SK-N-SH (cell line): Measurements from ENCODE around the gene GPNMB. TPM values are rescaled to one million over a fixed set of nuclear protein-coding genes. Genes with fewer than 3 reads are reported as not detected.
A peak's percentile ranks its signal among the peaks of the same experiment; 100 is the strongest.

Experiments used
- CTCF ChIA-PET: fragments of 300-600, 350-600 bp; formaldehyde crosslinking; extraction: SDS; loops from one replicate; lab custom pipeline; 2021; lab: Yijun Ruan, JAX
- POLR2A ChIA-PET: fragments of 350-600 bp; sonication (Branson Sonifier 250); formaldehyde crosslinking; extraction: SDS; loops from one replicate; lab custom pipeline; 2020; ENCODE audit warnings: antibody characterized with exemption, inconsistent platforms; lab: Yijun Ruan, JAX
- DNase-seq: peaks from one replicate; pipeline ENCODE4 v3.0.0; 2012
- H2AFZ ChIP-seq: fragments of 200-600 bp; sonication (generic); 2 replicates; pipeline ENCODE4 v1.8.1; 2016; ENCODE audit warnings: antibody characterized with exemption, mild to moderate bottlenecking, low read depth
- H3F3A ChIP-seq: fragments of 200-600 bp; sonication (generic); replicated peaks from 2 replicates; pipeline ENCODE3; 2016; ENCODE audit warnings: antibody characterized with exemption, mild to moderate bottlenecking; ENCODE audit not compliant: insufficient read depth
- H3K27ac ChIP-seq, 2 experiments: fragments of 200-500 bp in 1 of 2; fragments of 200-600 bp in 1 of 2; sonication (Bioruptor generic) in 1 of 2; sonication (generic), shearing (Covaris generic) in 1 of 2; 2 replicates each; pipeline versions ENCODE4 v1.5.1 to v1.6.1; 2014 to 2016; ENCODE audit warnings: low read depth in 2 of 2, inconsistent platforms in 1 of 2, low read length in 1 of 2, mild to moderate bottlenecking in 1 of 2, mixed read lengths in 1 of 2
- H3K27me3 ChIP-seq: fragments of 200-600 bp; sonication (generic), shearing (Covaris generic); 2 replicates; pipeline ENCODE4 v1.6.1; 2016; ENCODE audit warnings: mixed run types; ENCODE audit not compliant: insufficient read depth
- H3K36me3 ChIP-seq, 2 experiments: fragments of 200-500 bp in 1 of 2; fragments of 200-600 bp in 1 of 2; sonication (Bioruptor generic) in 1 of 2; sonication (generic) in 1 of 2; replicated peaks in 1 of 2; 2 replicates each; pipeline versions ENCODE3 to v1.5.1; 2014 to 2016; ENCODE audit warnings: low read length in 1 of 2, mild to moderate bottlenecking in 1 of 2; ENCODE audit not compliant: insufficient read depth in 2 of 2, control insufficient read depth in 1 of 2
- H3K4me1 ChIP-seq, 2 experiments: fragments of 200-500 bp in 1 of 2; fragments of 200-600 bp in 1 of 2; sonication (Bioruptor generic) in 1 of 2; sonication (generic), shearing (Covaris generic) in 1 of 2; 2 replicates each; pipeline versions ENCODE4 v1.5.1 to v1.6.1; 2014 to 2016; ENCODE audit warnings: low read depth in 1 of 2, low read length in 1 of 2, mixed run types in 1 of 2; ENCODE audit not compliant: insufficient read depth in 2 of 2, control insufficient read depth in 1 of 2
- H3K4me2 ChIP-seq: fragments of 200-600 bp; sonication (generic), shearing (Covaris generic); 2 replicates; pipeline ENCODE4 v1.6.1; 2017; ENCODE audit warnings: mixed run types
- H3K4me3 ChIP-seq, 2 experiments: fragments of 200-500 bp in 1 of 2; fragments of 200-600 bp in 1 of 2; sonication (Bioruptor generic) in 1 of 2; sonication (generic), shearing (Covaris generic) in 1 of 2; 2 replicates each; pipeline versions ENCODE4 v1.5.1 to v1.8.1; 2014 to 2016; ENCODE audit warnings: low read depth in 2 of 2, inconsistent platforms in 1 of 2, low read length in 1 of 2, mild to moderate bottlenecking in 1 of 2, mixed read lengths in 1 of 2, moderate library complexity in 1 of 2
- H3K79me2 ChIP-seq: fragments of 200-600 bp; sonication (generic); 2 replicates; pipeline ENCODE4 v1.8.1; 2017; ENCODE audit warnings: mild to moderate bottlenecking; ENCODE audit not compliant: insufficient read depth
- H3K9ac ChIP-seq: fragments of 200-600 bp; sonication (generic); 2 replicates; pipeline ENCODE4 v1.6.1; 2017; ENCODE audit warnings: mixed run types
- H3K9me2 ChIP-seq: fragments of 200-600 bp; sonication (generic); 2 replicates; pipeline ENCODE4 v1.6.1; 2017; ENCODE audit warnings: mixed run types
- H3K9me3 ChIP-seq: fragments of 200-600 bp; sonication (generic); 2 replicates; pipeline ENCODE4 v1.6.1; 2017; ENCODE audit warnings: mixed run types, mild to moderate bottlenecking, moderate library complexity
- H4K20me1 ChIP-seq: fragments of 200-600 bp; sonication (generic); 2 replicates; pipeline ENCODE4 v1.6.1; 2017; ENCODE audit warnings: mild to moderate bottlenecking, mixed run types; ENCODE audit not compliant: insufficient read depth
- CTCF ChIP-seq: fragments of 200-600 bp; sonication (generic); IDR thresholded peaks from 2 replicates; pipeline ENCODE4 v1.6.1; 2017; ENCODE audit warnings: antibody characterized with exemption, mild to moderate bottlenecking, moderate library complexity
- EZH2phosphoT487 ChIP-seq: fragments of 200-600 bp; sonication (generic); IDR thresholded peaks from 2 replicates; pipeline ENCODE4 v1.6.1; 2017; ENCODE audit warnings: low read depth, mixed run types, mild to moderate bottlenecking, antibody characterized with exemption, moderate library complexity, borderline replicate concordance
- FOXJ3 ChIP-seq: sonication (generic); formaldehyde crosslinking; IDR thresholded peaks from 2 replicates; pipeline ENCODE4 v1.5.1; 2020; ENCODE audit warnings: mild to moderate bottlenecking, missing genetic modification reagents
- MAX ChIP-seq: IDR thresholded peaks from 2 replicates; pipeline ENCODE4 v1.4.0; 2012; ENCODE audit warnings: low read depth
- MXI1 ChIP-seq: IDR thresholded peaks from 2 replicates; pipeline ENCODE4 v1.6.1; 2012; ENCODE audit warnings: mild to moderate bottlenecking, low read depth, low read length, improper control_type of control experiment
- PBX3 ChIP-seq: IDR thresholded peaks from 2 replicates; pipeline ENCODE4; 2012
- RCOR1 ChIP-seq: fragments of 150-350 bp; IDR thresholded peaks from 2 replicates; pipeline ENCODE4 v1.6.1; 2017; ENCODE audit warnings: antibody characterized with exemption, low read length
- SIN3A ChIP-seq: IDR thresholded peaks from 2 replicates; pipeline ENCODE4 v1.6.1; 2012; ENCODE audit warnings: low read depth, mild to moderate bottlenecking, low read length, moderate library complexity, borderline replicate concordance
- TCF12 ChIP-seq: IDR thresholded peaks from 2 replicates; pipeline ENCODE4 v1.4.0; 2012
- WGBS: methylation state at CpG from one replicate; pipeline ENCODE4 v1.1.6; 2017; ENCODE audit warnings: low lambda C conversion rate; 5-methylcytosine and 5-hydroxymethylcytosine counted together
- polyA plus RNA-seq, 3 experiments: library from polyadenylated mRNA; depleted of rRNA; stranded (reverse); fragments of >200 nt; gene quantifications; 2 replicates each; pipeline ENCODE4 v1.2.3, GENCODE V29; 2012
- TF ChIP-seq, protein P1 (sequence below): IDR thresholded peaks from 2 replicates; pipeline ENCODE4 v1.4.0; 2012; ENCODE audit warnings: low read depth, borderline replicate concordance

The GPNMB gene
- polyA plus RNA-seq, 1 of the 3 experiments (the other 2 are of a cell fraction): 13.8 TPM

DNA sequence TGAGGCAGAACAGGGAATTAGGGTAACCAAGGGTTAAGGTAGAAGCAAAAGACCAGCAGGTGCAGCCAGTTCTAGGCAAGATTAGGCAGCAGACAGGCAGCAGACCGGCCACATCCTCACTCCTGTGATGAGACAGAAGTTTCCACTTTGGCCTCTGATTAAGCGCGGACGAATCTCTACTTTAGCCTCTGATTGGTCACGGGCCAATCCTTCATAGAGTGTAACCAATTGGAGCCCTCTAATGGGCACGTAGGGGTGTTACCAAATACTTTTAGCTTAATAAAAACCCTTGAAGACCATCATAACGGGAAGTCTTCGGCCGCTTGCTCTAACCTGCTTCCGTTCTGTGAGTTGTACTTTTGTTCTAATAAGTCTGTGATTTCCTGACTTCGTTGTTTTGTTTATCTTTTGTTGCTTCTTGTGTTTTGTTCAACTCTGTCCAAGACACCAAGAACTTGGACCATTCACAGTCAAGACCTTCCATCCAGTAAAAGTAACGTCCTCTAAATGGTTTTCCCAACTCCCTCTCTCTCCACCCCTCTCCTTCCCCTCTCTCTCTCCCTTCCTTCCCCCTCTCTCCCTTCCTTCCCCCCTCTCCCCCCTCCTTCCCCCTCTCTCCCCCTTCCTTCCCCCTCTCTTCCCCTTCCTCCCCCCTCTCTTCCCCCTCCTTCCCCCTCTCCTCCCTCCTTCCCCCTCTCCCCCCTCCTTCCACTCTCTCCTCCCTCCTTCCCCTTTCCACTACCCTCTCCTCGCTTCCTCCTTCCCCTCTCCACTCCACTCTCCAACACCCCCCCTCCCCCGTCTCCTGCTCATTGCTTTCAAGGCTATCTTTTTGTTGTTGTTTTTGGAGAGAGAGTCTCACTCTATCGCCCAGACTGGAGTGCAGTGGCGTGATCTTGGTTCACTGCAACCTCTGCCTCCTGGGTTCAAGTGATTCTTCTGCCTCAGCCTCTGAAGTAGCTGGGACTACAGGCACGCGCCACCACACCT lies 39.4 kb downstream of the GPNMB start:
- POLR2A ChIA-PET: no interaction called here
- WGBS: 87% methylated on average over 18 of the region's 18 CpGs

DNA sequence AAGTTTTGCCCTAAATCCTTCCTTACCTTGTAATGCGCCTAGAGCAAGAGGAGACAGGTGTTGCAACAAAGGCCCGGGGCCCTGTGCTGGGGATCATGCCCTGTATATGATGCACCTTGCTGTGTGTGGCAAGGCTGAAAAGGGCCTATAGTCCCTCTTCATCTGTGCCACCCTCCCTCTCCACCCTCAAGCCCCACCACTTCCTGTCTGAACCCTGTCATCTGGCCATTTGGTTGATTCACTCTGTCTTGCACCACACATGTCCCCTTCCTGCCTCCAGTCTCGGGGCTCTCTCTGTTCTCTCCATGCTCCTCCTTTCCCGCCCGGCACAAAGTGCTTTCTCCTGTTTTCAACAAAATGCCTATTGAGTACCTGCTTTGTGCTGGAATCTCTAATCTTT lies 41.0 kb downstream of the GPNMB start:
- H3K4me3 ChIP-seq: no peak overlapping the region
- H3K9me2 ChIP-seq: no peaks in the 10 kb centered on the region
- CTCF ChIA-PET: interaction anchor here (2.8 to 18.9 kb wide), 2 partner anchors 11 to 25 kb away, joined by 10 to 359 read pairs; no protein-coding TSS in a partner anchor
- no peak overlapping the region for H3K27ac ChIP-seq
- no peaks in the 10 kb centered on the region for H4K20me1 ChIP-seq
- POLR2A ChIA-PET: no interaction called here
- H3K4me2 ChIP-seq: no peak overlapping the region
- no peak overlapping the region for H3K9ac ChIP-seq
- no peak overlapping the region for H2AFZ ChIP-seq
- 90% methylated on average over 4 of the region's 5 CpGs for WGBS
- no peaks in the 10 kb centered on the region for H3F3A ChIP-seq
- no peaks in the 10 kb centered on the region for H3K27me3 ChIP-seq
- no peaks in the 10 kb centered on the region for H3K9me3 ChIP-seq
- no peak for DNase-seq
- no peaks in the 10 kb centered on the region for H3K79me2 ChIP-seq
- H3K36me3 ChIP-seq: no peaks in the 10 kb centered on the region
- TF ChIP-seq, protein P1, sequence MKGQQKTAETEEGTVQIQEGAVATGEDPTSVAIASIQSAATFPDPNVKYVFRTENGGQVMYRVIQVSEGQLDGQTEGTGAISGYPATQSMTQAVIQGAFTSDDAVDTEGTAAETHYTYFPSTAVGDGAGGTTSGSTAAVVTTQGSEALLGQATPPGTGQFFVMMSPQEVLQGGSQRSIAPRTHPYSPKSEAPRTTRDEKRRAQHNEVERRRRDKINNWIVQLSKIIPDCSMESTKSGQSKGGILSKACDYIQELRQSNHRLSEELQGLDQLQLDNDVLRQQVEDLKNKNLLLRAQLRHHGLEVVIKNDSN: no peak
- no peak for TF ChIP-seq CTCF
- TF ChIP-seq SIN3A: no peak
- no peak for TF ChIP-seq TCF12
- no peak for TF ChIP-seq MXI1
- no peak for TF ChIP-seq MAX
- TF ChIP-seq FOXJ3: no peak
- TF ChIP-seq EZH2phosphoT487: no peak
- no peak for TF ChIP-seq RCOR1
- TF ChIP-seq, all 33 proteins: peak for 0
- H3K4me1 ChIP-seq: no peaks in the 10 kb centered on the region

More for the DNA sequence above, 39.4 kb downstream of the GPNMB start:
- no peak overlapping the region for H3K27ac ChIP-seq
- H3K4me2 ChIP-seq: no peak overlapping the region
- no peak for DNase-seq
- no peaks in the 10 kb centered on the region for H3K27me3 ChIP-seq
- H2AFZ ChIP-seq: no peak overlapping the region
- no peak for TF ChIP-seq RCOR1
- peak; percentile 39 for TF ChIP-seq PBX3
- CTCF ChIA-PET: interaction anchor here (0.9 to 18.9 kb wide), 4 partner anchors 23 to 261 kb away, joined by 3 to 359 read pairs (median 4); no protein-coding TSS in a partner anchor
- no peaks in the 10 kb centered on the region for H4K20me1 ChIP-seq
- H3K36me3 ChIP-seq: no peaks in the 10 kb centered on the region
- no peak overlapping the region for H3K9ac ChIP-seq
- H3K4me3 ChIP-seq: no peak overlapping the region
- no peaks in the 10 kb centered on the region for H3K79me2 ChIP-seq
- no peaks in the 10 kb centered on the region for H3K4me1 ChIP-seq
- no peaks in the 10 kb centered on the region for H3K9me3 ChIP-seq
- no peaks in the 10 kb centered on the region for H3K9me2 ChIP-seq
- no peaks in the 10 kb centered on the region for H3F3A ChIP-seq
